Ovary (tissue), 3 donors: Measurements from ENCODE around the gene TRIB2.

ENCODE experiments used
- CTCF ChIP-seq, 3 donors: fragments of 450-650 bp in 2 of 3; fragments of 200-600 bp in 1 of 3; IDR thresholded peaks; one replicate each; pipeline versions ENCODE4 v1.5.1 to v1.8.0; 2016 to 2022; ENCODE audit warnings: antibody characterized with exemption in 3 of 3, mild to moderate bottlenecking in 1 of 3
- EP300 ChIP-seq: sonication (generic); formaldehyde crosslinking; IDR thresholded peaks from one replicate; pipeline ENCODE4 v1.6.1; 2017; ENCODE audit warnings: antibody characterized with exemption
- POLR2A ChIP-seq: fragments of 450-650 bp; IDR thresholded peaks from one replicate; pipeline ENCODE4 v1.6.1; 2017; ENCODE audit warnings: antibody characterized with exemption, mild to moderate bottlenecking, moderate library complexity
- donor health status: DM: no; HTN: no; CAD: no.

- TF ChIP-seq CTCF (IDR thresholded peaks at IDR 0.05): no peak
- TF ChIP-seq POLR2A: no peak
- no peak for TF ChIP-seq EP300
These were observed 20.6 kb downstream of the TRIB2 start for GRCh38 chr2:12737297-12737696.
